ENCODE data around the gene RAB3IL1.
"Not testable (repeated sequence)": the region's sequence is repeated elsewhere in the genome, so short reads cannot be mapped to it uniquely, and the experiment has no call there.

RAB3IL1 gene

DNA sequence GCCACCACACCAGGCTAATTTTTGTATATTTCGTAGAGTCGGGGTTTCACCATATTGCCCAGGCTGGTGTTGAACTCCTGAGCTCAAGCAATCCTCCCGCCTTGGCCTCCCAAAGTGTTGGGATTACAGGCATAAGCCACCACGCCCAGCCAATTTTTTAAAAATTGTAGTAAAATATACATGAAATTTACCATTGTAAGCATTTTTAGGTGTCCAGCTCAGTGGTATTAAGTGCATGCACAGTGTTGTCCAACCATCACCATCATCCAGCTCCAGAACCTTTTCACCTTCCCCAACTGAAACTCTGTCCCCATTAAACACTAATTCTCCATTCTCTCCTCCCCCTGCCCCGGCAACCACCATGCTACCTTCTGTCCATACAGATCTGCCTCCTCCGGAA is 34.5 kb downstream of the RAB3IL1 start:
- no peak for DNase-seq

DNA sequence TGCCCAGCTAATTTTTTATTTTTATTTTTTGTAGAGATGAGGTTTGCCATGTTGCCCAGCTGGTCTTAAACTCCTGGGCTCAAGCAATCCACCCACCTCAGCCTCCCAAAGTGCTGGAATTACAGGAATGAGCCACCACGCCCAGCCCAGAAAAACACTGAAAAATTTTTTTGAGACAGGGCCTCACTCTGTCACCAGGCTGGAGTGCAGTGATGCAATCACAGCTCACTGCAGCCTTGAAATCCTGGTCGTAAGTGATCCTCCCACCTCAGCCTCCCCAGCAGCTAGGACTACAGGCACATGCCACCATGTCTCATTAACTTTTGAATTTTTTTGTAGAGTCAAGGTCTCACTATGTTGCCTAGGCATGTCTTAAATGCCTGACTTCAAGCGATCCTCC is 35.1 kb downstream of the RAB3IL1 start:
- DNase-seq: not testable (repeated sequence)

DNA sequence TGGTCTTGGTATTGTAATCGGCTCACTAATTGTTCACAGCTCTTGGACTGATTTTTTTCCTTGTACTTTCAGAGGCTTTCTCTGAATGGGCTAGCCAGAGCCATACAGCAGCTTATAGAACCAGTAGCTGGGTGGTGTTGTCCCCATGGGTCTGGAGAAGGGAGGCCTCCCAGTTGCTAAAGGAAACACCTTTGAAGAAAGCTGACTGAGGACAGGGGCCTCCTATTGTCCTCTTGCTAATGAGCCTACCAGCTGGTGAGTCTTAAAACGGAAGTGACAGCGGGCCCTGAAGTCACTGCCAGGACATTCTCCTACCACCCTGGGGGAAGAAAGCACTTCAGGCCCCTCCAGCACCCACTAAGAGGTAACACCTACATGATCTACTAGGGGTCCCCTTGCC is 36.0 kb downstream of the RAB3IL1 start:
- no peak for DNase-seq

DNA sequence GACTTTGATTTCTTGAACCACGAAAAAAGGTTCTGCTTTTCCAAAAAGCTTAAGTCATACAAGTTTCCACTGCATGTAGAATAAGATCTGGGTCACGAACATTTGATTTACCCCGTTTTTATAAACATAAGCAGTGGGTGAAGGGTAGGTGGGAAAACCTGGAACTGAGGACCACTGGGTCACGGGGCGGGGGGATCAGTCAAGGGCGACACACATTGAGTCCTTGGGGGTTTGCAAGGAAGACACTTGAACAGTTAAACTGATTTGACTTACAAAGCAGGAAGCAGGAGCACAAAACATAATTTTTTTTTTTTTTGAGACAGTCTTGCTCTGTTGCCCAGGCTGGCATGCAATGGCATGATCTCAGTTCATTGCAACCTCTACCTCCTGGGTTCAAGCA is 36.9 kb downstream of the RAB3IL1 start:
- no peak for DNase-seq

DNA sequence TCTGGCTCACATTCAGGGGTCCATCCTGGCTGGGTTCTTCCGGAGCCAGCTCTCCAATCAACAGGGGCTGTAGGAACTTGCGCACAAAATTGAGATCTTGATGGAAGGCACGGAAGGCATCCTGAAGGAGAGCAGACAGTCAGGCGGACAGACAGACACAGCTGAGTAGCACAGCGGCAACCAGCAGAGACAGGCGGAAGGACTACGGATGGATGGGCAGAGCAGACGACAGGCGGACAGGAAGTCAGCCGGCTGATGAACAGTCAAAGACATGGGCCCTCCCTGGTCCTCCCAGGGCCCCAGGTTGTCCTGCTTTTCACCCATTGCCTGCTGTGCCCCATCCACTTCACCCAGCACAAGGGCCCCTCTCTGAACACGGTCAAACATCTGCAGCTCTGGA is 37.3 kb downstream of the RAB3IL1 start:
- no peak for DNase-seq

DNA sequence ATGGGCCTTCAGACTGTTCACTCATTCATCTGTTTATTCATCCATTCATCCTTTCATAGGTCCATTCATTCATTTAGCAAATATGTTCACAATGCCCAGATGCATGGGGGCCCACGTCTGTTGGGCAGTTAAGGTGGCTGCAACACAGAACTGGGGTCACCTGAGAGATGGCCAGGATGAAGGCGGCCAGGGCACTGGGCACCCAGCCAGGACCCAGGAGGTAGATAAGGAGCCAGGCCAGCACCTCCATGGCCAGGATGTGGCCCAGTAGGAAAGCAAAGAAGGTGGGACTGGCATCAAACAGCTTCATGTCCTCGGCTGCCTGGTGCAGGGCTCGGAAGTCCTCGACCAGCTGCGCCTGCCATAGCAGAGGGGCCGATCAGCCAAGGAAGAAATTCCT is 38.2 kb downstream of the RAB3IL1 start:
- no peak for DNase-seq

DNA sequence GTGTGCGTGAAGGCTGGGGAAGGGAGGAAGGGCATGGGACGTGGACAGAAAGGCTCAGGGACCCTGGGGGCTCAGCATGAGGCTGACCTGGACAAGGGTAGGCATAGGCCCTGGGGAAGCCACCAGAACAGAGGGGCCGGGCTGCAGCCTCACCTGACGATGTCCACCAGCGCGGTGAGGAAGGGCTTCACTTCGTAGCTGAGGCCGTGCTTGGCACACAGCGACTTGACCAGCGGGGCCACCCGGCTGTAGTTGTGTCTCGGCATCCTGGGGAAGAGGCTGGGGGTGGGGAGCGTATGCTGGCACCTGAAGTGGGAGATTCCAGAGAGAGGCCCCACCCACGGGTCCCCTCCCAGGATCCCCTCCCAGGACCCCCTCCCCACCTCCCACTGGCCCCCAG is 41.7 kb downstream of the RAB3IL1 start:
- DNase-seq: no peak

DNA sequence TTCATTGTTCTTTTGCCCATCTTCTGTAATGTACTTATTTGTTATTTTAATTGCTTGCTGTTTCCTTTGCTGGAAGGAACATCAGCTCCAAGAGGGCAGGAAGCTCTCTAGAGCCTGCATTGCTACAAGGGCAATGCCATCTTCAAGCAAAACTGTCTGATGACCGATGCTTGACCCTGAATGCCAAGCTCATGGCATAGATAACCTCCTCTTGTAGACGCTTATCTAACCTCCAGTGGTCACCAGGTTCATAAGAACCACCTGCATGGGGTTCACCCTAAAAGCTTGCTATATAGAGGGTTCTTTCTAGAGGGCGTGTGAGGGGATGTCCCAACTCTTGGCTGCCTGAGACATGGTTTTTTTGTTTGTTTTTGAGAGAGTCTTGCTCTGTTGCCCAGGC is 42.5 kb downstream of the RAB3IL1 start:
- no peak for DNase-seq

DNA sequence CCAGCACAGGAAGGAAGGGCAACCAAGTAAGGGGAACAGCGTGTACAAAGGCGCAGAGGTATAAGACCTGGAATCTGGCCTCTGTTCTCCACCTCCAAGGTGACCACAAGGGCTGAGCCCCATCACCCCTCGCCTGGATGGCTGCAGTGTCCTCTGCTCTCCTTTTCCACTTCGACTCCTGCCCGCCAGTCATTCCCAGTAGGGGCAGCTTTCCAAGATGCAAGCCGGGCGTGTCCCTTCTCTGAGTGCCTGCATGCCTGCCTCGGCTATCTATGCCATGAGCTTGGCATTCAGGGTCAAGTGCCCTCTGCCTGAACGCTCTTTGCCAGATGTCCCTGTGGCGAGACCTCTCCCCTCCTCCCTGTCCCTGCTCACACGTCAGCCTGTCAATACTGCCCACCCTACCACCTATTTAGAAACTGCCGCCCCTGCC is 43.0 kb downstream of the RAB3IL1 start:
- no peak for DNase-seq

DNA sequence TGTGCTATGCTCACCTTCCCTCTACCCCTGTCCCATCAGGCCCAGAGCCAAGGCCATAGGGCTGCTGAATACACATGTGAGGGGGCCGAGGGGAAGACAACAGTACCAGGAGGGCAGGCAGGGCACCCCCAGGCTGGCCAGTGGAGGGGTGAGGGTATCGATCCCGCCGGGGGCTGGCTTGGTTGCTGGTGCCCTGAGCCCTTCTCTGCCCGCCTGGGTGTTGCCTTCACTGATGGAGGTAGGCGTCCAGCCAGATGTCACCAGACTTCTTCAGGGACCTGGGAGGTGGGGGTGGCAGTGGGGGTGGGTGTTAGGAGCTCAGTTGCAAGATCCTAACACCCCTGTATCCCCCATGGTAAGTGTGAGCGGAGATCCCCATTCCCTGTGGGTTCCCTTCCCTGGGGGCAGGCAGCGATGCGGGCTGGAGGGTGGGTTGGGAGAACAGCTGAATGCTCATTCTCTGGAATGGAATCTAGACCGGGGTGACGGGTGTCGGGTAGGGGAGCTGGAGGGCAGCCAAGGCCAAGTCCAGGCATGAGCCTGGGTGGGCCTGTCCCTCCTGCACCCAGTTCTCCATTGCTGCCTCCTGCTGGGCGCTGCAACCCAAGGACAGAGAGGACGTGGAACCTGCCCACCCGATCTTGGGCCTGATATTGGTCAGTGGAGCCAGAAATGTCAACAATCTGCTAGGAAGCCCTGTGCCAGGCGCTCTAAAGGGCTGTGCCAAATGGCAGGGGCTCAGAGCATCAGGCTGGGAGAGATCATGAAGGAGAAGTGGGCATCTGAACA is 43.6 kb downstream of the RAB3IL1 start:
- DNase-seq: no peak

DNA sequence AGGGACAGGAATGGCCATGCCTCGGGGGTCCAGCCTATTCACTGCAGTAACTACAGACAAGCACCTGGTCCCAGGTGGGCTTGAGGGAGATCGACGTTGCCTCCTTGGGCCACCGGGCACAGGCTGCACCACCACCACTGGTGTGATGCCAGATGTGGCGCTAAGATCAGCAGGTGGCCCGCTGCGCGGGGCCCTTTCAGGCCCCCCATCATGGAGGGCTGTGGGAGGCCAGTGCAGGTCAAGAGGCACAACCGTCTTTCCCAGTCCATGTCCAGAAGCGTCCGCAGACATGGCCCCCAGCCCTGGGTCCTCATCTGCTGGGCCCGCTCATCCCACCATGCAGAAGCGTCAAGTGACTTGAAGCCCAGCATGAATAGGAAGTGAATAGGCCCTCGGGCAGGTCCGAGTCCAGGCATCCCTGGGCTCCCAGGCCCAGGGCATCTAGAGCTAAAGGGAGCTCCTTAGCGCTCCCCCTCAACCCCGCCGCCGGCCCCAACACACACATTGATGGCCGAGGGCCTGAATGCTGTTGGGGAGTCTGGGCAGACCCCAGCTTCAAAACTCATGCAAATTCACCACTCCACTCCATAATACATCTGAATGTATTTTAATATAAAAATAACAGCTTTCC is 44.3 kb downstream of the RAB3IL1 start:
- DNase-seq: no peak

DNA sequence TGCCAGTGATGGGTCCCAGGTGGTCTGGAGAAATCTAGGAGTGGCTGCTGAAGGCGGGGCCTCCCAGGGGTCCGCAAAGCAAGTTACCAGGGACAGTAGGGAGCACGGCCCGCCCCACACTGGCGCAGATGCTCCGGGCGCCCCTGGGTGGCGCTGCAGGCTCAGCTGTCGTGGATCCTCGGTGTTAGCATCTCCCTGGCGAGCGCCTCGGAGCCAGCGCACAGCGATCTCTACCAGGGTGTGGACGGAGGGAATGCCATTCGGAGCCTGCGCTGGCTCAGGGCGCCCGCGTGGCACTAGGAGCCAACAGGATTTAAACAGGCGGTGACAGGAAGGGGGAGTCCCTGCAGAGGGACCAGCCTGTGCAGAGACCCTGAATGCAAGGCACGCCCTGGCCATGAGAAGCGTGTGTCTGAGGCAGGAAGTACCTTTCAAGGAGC is 46.2 kb downstream of the RAB3IL1 start:
- peak; percentile 27 for DNase-seq

DNA sequence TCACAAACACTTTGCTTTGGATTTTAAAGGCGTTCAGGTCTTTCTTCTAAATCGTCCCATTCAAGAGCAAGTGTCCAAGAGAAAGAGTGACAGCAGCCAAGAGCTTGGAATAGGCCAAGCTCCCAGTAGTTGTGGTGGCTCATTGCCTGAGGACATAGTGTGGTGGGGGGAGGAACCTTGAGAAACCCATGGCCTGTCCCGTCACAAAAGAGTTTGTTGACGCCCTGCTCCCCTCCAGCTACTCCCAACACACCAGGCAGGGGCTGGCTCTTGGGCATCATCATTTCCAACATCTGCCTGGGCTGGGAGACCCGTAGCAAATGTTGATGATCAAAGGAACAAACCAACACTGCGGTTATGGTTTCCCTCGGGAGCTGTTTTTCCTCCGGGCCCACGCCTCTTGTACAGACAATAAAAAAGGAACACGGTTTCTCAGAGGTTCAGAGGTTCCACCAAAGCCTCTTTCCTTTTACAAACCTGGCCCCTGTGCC is 46.8 kb downstream of the RAB3IL1 start:
- DNase-seq: no peak

DNA sequence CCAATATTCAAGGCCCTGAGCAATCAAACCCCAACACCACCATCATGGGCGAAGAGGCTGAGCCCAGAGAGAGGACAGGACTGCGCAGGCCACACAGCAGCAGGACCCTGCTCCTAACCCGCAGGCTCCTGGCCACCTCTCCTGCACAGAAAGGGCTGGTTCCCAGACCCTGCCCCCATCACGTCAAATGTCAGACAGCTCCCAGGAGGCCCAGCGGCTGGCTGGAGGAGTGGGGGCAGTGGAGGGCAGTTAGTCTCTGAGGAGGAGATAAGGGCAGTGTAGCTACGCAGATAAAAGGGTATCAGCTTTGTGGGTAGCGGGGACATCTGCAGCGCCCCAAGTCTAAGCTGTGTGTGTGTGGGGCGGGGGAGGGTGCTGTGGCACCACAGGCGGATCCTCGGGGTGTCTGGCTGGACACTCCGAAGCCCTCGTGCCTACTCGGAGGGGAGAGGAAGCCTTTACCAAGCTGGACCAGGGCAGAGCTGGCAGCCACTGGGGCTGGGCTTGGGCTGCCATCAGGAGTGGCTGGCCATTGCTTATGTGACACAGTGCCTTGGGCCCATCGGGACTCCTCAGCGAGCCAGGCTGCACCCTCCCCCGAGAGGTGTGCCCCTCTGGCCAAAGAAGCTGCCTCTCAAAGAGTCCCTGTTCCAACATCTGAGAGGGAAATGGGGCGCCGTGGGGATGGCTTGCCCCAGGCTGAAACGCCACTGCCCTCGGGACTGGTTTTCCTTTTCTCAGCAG is 47.5 kb downstream of the RAB3IL1 start:
- no peak for DNase-seq

DNA sequence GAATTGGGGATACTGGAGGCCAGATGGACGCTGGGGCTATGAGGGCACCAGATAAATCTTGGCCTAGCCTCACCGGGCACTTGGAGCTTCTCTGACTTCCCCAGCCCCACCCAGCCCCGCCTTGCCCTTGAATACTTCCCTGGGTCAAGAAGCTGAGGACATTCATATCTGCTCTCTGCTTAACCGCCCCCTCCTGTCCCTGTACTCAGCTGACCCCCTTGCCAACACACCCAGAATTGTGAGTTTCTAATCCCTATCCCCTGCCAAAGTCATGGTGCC is 48.0 kb downstream of the RAB3IL1 start:
- no peak for DNase-seq

DNA sequence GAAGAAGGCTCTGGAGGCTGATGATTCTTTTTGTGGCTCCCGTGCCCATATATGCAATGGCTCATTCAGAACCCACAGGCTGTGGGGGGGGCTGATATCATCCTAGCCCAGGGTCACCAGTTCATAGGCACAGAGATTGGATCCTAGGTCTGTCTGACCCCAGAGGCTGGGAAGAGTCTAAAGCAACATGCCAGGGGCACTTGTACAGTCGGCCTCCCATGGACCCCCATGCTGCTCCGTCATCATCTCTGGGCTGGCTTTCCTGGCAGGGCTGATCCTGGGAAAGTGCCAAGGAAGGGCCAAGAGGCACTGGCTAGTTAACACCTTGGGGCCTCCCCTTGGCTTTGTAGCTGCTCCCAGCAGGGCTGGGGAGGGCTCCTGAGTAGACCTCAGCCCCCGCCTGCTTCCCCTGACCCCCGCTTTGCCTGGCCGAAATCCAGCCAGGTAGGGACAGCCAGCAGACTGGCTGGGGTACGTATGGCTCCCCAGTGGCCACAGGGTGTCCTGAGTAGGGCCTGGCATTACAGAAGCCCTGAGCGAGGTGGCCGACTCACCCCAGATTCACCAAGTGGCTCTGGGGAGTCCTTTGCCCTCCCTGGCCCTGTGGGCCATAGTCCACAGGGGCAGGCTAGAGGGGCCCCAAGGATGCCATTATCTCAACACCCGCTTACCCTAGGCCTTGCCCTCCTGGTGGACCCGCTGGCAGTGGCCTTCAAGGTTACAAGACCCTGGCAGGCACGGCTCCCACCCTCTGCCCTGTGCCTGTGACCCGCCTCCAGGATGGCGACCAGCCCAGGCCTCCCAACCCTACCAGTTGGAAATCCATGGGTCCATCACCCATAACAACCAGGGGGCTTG is 48.6 kb downstream of the RAB3IL1 start:
- no peak for DNase-seq

DNA sequence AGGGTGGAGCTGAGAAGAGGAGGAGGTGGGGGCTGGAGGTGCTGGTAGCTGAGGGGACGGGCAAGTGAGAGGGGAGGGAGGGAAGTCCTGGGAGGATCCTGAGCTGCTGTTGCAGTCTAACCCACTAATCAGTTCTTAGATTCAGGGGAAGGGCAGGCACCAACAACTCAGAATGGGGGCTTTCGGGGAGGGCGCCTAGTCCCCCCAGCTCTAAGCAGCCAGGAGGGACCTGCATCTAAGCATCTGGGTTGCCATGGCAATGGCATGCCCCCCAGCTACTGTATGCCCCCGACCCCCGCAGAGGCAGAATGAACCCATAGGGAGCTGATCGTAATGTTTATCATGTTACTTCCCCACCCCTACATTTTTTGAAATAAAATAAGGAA is 50.4 kb downstream of the RAB3IL1 start:
- no peak for DNase-seq

DNA sequence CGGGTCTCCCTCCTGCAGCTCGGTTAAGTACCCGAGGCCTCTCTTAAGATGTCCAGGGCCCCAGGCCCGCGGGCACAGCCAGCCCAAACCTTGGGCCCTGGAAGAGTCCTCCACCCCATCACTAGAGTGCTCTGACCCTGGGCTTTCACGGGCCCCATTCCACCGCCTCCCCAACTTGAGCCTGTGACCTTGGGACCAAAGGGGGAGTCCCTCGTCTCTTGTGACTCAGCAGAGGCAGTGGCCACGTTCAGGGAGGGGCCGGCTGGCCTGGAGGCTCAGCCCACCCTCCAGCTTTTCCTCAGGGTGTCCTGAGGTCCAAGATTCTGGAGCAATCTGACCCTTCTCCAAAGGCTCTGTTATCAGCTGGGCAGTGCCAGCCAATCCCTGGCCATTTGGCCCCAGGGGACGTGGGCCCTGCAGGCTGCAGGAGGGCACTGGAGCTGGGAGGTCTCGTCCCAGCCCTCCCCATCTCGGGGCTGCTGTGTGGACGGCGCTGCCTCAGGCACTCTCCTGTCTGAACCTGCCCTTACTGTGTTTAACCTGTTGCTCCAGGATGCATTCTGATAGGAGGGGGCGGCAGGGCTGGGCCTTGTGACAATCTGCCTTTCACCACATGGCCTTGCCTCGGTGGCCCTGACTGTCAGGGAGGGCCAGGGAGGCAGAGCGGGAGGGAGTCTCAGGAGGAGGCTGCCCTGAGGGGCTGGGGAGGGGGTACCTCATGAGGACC is 51.0 kb downstream of the RAB3IL1 start:
- no peak for DNase-seq

DNA sequence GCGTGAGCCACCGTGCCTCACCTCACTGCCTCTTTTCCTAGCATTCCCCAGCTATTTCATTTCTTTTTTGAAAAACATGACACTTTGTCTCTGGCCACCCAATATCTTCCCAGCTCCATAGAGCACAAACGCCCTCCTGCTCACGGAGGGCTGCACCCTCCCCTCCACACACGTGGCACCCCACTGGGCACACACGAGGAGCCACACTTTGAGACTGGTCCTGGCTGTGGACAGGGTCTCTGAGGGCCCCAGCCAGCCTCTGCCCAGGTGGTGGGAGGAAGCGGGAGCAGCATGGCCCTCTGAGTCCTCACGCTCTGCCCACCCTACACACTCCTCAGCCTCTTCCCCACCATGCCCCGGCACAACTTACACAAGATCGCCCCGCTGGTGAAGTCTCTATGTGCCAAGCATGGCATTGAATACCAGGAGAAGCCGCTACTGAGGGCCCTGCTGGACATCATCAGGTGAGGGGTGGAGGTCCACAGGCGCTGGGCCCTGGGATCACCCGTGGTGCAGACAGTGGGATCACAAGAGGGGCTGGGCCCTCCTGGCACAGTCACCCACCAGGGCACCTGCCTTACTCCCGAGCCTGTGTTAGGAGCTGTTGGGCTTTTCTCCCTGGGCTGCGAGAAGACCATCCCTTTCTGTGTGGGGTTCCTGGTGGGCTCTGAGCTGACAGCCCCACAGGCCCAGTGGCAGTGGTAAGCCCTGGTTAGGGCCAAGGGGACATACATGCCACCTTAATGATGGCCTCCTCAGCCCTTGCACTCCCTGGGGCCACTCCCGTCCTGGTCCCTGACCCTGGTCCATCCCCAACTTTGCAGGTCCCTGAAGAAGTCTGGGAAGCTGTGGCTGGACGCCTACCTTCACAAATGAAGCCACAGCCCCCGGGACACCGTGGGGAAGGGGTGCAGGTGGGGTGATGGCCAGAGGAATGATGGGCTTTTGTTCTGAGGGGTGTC is 52.3 kb downstream of the RAB3IL1 start:
- no peak for DNase-seq

DNA sequence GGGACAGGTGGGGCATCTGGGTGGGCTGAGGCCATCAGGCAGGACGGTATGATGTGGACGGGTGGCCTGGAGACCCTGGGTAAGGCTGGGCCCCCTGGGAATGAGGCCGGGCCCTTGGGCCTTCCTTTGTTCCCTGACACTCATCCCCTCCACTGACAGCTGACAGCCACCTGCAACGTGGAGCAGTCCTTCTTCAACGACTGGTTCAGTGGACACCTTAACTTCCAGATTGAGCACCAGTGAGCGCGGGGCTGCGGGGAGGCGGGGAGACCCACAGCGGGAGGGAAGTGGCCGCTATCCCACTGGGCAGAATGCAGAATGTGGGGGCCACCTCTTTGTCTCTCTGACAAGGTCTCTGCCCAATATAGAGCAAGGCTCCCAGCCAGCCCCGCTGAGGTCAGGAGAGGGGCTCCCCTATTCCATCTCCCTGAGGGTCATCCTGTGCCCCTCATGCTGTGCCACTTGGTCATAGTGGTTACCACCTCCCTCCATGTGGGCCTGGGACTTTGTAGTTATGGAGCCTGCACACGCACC is 53.8 kb downstream of the RAB3IL1 start:
- DNase-seq: no peak
